Suprapubic skin (tissue), 4 donors: ENCODE data around the gene ADAT2. TPM values are rescaled to one million over a fixed set of nuclear protein-coding genes. Genes with fewer than 3 reads are reported as not detected.
A peak's percentile ranks its signal among the peaks of the same experiment; 100 is the strongest.
"Not testable (repeated sequence)": the region's sequence is repeated elsewhere in the genome, so short reads cannot be mapped to it uniquely, and the experiment has no call there.

ENCODE experiments used
- DNase-seq, 2 donors: peaks; one replicate each; pipeline ENCODE4 v3.0.0-alpha.2; 2019; ENCODE audit warnings: low spot score in 2 of 2
- H3K27ac ChIP-seq: fragments of 200-600 bp; sonication (generic); one replicate; pipeline ENCODE4 v1.5.1; 2019
- H3K27me3 ChIP-seq: fragments of 200-600 bp; sonication (generic); one replicate; pipeline ENCODE4 v1.5.1; 2019
- H3K36me3 ChIP-seq: fragments of 200-600 bp; sonication (generic); one replicate; pipeline ENCODE4 v1.5.1; 2019
- H3K4me1 ChIP-seq: fragments of 200-600 bp; sonication (generic); one replicate; pipeline ENCODE4 v1.5.1; 2019
- H3K4me3 ChIP-seq: fragments of 200-600 bp; sonication (generic); one replicate; pipeline ENCODE4 v1.5.1; 2019; ENCODE audit warnings: mild to moderate bottlenecking
- H3K9me3 ChIP-seq: fragments of 200-600 bp; sonication (generic); one replicate; pipeline ENCODE4 v1.5.1; 2019
- EP300 ChIP-seq: sonication (generic); formaldehyde crosslinking; IDR thresholded peaks from one replicate; pipeline ENCODE4 v1.6.1; 2017; ENCODE audit warnings: antibody characterized with exemption
- POLR2A ChIP-seq, 2 donors: fragments of 450-650 bp; IDR thresholded peaks; one replicate each; pipeline ENCODE4 v1.6.1; 2017; ENCODE audit warnings: antibody characterized with exemption in 2 of 2, mild to moderate bottlenecking in 2 of 2, moderate library complexity in 2 of 2
- POLR2AphosphoS5 ChIP-seq, 3 donors: sonication (generic); formaldehyde crosslinking; IDR thresholded peaks; one replicate each; pipeline ENCODE4 v1.6.1; 2017; ENCODE audit warnings: antibody characterized with exemption in 3 of 3
- WGBS: methylation state at CpG from one replicate; pipeline ENCODE4 v1.1.5; 2018; 5-methylcytosine and 5-hydroxymethylcytosine counted together
- total RNA-seq, 4 donors: library from RNA; depleted of rRNA; stranded (reverse); fragments of >200 nt; gene quantifications; one replicate each; pipeline ENCODE4 v1.1.0, GENCODE V29; 2016
- TF ChIP-seq, protein P1 (sequence below), 2 donors: fragments of 200-600 bp in 1 of 2; fragments of 450-650 bp in 1 of 2; sonication (generic) in 1 of 2; IDR thresholded peaks; one replicate each; pipeline ENCODE4 v1.5.1; 2016 to 2019; ENCODE audit warnings: antibody characterized with exemption in 2 of 2, mild to moderate bottlenecking in 1 of 2, moderate library complexity in 1 of 2

The ADAT2 gene
- total RNA-seq, 4 donors from 2014 or later, result 7.2 to 13.7 (median 8.1) TPM

GRCh38 chr6:143471822-143472221, 21.3 kb upstream of the ADAT2 start:
- Histone ChIP-seq H3K4me1 (no peaks in the 10 kb centered on the region), H3K27ac (no peak overlapping the region), H3K36me3 (peaks cover 52% of the 10 kb centered on the region), H3K4me3 (no peak overlapping the region), H3K9me3 (no peaks in the 10 kb centered on the region), H3K27me3 (no peaks in the 10 kb centered on the region)
- no peak for DNase-seq
- WGBS, result 97% methylated on average over 1 of the region's 1 CpG
- TF ChIP-seq EP300, result no peak
- no peak for TF ChIP-seq POLR2A (IDR thresholded peaks at IDR 0.05)
- TF ChIP-seq, protein P1, sequence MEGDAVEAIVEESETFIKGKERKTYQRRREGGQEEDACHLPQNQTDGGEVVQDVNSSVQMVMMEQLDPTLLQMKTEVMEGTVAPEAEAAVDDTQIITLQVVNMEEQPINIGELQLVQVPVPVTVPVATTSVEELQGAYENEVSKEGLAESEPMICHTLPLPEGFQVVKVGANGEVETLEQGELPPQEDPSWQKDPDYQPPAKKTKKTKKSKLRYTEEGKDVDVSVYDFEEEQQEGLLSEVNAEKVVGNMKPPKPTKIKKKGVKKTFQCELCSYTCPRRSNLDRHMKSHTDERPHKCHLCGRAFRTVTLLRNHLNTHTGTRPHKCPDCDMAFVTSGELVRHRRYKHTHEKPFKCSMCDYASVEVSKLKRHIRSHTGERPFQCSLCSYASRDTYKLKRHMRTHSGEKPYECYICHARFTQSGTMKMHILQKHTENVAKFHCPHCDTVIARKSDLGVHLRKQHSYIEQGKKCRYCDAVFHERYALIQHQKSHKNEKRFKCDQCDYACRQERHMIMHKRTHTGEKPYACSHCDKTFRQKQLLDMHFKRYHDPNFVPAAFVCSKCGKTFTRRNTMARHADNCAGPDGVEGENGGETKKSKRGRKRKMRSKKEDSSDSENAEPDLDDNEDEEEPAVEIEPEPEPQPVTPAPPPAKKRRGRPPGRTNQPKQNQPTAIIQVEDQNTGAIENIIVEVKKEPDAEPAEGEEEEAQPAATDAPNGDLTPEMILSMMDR (IDR thresholded peaks at IDR 0.05), result no peak
- no peak for TF ChIP-seq POLR2AphosphoS5 (IDR thresholded peaks at IDR 0.05)

- not testable (repeated sequence) for H3K9me3 ChIP-seq, DNase-seq, H3K4me3 ChIP-seq, H3K4me1 ChIP-seq, H3K27ac ChIP-seq, H3K27me3 ChIP-seq
- peaks cover 40% of the 10 kb centered on the region for H3K36me3 ChIP-seq
- WGBS, result 85% methylated on average over 2 of the region's 2 CpGs
Measured at GRCh38 chr6:143468823-143469222, 18.3 kb upstream of the ADAT2 start.

DNA sequence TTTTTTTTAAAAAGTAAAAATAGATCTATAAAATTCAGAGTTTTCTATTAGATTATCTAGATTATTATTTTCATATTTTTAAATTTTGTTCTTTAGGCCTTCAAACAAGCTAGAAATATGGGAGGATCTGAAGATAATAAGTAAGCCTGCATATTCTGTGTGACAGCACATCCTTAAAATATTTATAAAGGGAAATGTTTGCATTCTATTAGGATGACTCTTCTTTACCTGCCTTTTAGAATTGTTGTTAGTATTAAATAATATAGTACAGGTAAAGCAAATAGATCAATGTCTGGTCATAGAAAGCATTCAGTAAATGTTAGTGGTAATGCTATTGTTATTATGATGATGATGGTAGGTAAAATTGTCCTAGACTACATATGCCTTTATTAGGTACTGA, 17.5 kb upstream of the ADAT2 start:
- Histone ChIP-seq H3K4me1 (no peaks in the 10 kb centered on the region), H3K36me3 (peaks cover 38% of the 10 kb centered on the region), H3K4me3 (no peak overlapping the region), H3K27me3 (no peaks in the 10 kb centered on the region), H3K27ac (no peak overlapping the region), H3K9me3 (no peaks in the 10 kb centered on the region)
- DNase-seq, result no peak
- TF ChIP-seq, protein P1 (IDR thresholded peaks at IDR 0.05), result no peak
- TF ChIP-seq POLR2A (IDR thresholded peaks at IDR 0.05) (no peak), POLR2AphosphoS5 (IDR thresholded peaks at IDR 0.05) (no peak), EP300 (no peak)

DNA sequence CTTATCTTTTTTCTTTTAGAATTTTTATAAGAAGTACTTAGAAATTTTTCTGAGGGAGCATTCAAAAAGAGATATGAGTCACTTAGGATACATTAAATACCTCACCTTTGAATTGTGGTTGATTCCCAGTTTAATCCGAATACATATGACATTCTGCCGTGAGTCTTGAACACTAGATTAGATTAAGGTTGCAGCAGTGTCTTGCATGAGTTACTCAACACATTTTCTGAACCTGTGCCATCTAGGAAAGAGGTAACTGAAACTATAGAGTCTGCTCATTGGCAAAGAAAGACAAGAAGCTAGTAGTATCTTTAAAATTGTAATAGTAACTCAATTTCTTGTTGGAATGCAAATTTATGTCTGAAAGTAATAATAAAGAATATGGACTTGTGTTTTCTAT, 15.1 kb upstream of the ADAT2 start:
- TF ChIP-seq EP300 (no peak), POLR2A (IDR thresholded peaks at IDR 0.05) (no peak)
- TF ChIP-seq, protein P1 (IDR thresholded peaks at IDR 0.05), result no peak
- Histone ChIP-seq H3K9me3 (no peaks in the 10 kb centered on the region), H3K36me3 (peaks cover 40% of the 10 kb centered on the region), H3K4me3 (no peak overlapping the region), H3K4me1 (no peaks in the 10 kb centered on the region), H3K27ac (no peak overlapping the region), H3K27me3 (no peaks in the 10 kb centered on the region)
- no peak for DNase-seq
- WGBS, result 87% methylated on average over 2 of the region's 2 CpGs

DNA sequence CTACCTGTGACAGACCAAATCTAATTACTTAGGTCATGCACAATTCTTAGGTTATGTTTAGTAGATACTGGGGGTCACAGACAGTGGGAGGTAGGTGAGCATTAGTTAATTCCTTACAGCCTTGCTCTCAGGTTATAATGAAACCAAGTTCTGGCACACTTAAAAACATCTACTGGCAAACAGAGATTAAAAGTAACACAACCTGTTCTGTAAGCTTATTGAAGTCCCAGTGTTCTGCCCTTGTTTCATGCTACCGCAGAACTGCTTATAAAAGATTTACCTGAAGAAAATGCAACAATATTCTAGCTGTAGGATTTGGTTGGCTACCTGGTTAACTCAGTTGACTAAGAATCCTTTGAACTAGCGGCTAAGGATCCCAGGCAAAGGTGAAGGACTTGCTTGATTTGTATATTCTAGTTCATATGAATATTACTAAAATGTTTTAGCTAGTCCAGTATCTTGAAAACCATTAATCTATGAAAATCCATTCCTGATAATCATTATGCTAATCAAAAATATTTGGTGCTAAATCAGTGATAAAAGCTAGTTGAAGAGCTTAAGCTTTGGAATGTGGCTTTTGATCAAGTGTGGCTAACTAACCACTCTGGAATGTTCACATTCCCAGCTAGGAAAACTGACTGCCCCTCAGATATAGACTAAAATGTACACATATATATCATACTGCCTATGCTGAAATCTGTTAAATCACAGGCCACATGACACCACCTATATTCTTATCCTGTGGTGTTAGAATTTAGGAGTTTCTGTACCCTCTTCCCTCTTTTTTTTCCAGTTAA, 7.3 kb upstream of the ADAT2 start:
- H3K4me1 ChIP-seq, result peaks cover 19% of the 10 kb centered on the region
- no peaks in the 10 kb centered on the region for H3K27me3 ChIP-seq
- no peak overlapping the region for H3K27ac ChIP-seq
- no peak for TF ChIP-seq POLR2A (IDR thresholded peaks at IDR 0.05)
- TF ChIP-seq POLR2AphosphoS5 (IDR thresholded peaks at IDR 0.05), result no peak
- TF ChIP-seq, protein P1 (IDR thresholded peaks at IDR 0.05), result no peak
- no peak for TF ChIP-seq EP300
- H3K36me3 ChIP-seq, result peaks cover 18% of the 10 kb centered on the region
- DNase-seq, result no peak
- no peaks in the 10 kb centered on the region for H3K9me3 ChIP-seq
- H3K4me3 ChIP-seq, result no peak overlapping the region
- WGBS, result 71% methylated on average over 2 of the region's 2 CpGs

GRCh38 chr6:143451531-143451930, 1.0 kb upstream of the ADAT2 start:
- H3K27ac ChIP-seq, result peak overlapping the region; percentile 73
- no peak for DNase-seq
- H3K4me3 ChIP-seq, result peak overlapping the region; percentile 82
- 30% methylated on average over 4 of the region's 4 CpGs for WGBS
- no peaks in the 10 kb centered on the region for H3K27me3 ChIP-seq
- TF ChIP-seq, protein P1 (IDR thresholded peaks at IDR 0.05), result no peak
- TF ChIP-seq POLR2AphosphoS5 (IDR thresholded peaks at IDR 0.05) (no peak), POLR2A (IDR thresholded peaks at IDR 0.05) (no peak), EP300 (no peak)
- H3K36me3 ChIP-seq, result peaks cover 3% of the 10 kb centered on the region
- H3K9me3 ChIP-seq, result no peaks in the 10 kb centered on the region
- peaks cover 33% of the 10 kb centered on the region for H3K4me1 ChIP-seq
